ENCODE measurements around the gene PEPD.

Gene PEPD

GRCh38 chr19:33530842-33531241 lies 9.3 kb upstream of the PEPD start:
- no peak for DNase-seq (ENCODE audit: low read depth)
- no peak for TF ChIP-seq CTCF (conservative IDR thresholded peaks at IDR 0.05; ENCODE audit: control insufficient read depth, insufficient read depth, low read depth, low read length)
- no peak overlapping the region for H3K4me3 ChIP-seq (ENCODE audit: control insufficient read depth, low read depth, low read length)

GRCh38 chr19:33530296-33530695 lies 8.7 kb upstream of the PEPD start:
- H3K4me3 ChIP-seq (ENCODE audit: control insufficient read depth, low read depth, low read length) = no peak overlapping the region
- no peak for TF ChIP-seq CTCF (conservative IDR thresholded peaks at IDR 0.05; ENCODE audit: control insufficient read depth, insufficient read depth, low read depth, low read length)
- DNase-seq (ENCODE audit: low read depth) = no peak

- TF ChIP-seq CTCF (conservative IDR thresholded peaks at IDR 0.05; ENCODE audit: control insufficient read depth, insufficient read depth, low read depth, low read length) = no peak
- DNase-seq (ENCODE audit: low read depth) = no peak
- no peak overlapping the region for H3K4me3 ChIP-seq (ENCODE audit: control insufficient read depth, low read depth, low read length)
Observed at GRCh38 chr19:33529094-33529676, 7.6 kb upstream of the PEPD start.

GRCh38 chr19:33528404-33528803 lies 6.8 kb upstream of the PEPD start:
- no peak overlapping the region for H3K4me3 ChIP-seq (ENCODE audit: control insufficient read depth, low read depth, low read length)
- no peak for DNase-seq (ENCODE audit: low read depth)
- no peak for TF ChIP-seq CTCF (conservative IDR thresholded peaks at IDR 0.05; ENCODE audit: control insufficient read depth, insufficient read depth, low read depth, low read length)

GRCh38 chr19:33527125-33527524 lies 5.5 kb upstream of the PEPD start:
- no peak for DNase-seq (ENCODE audit: low read depth)
- no peak for TF ChIP-seq CTCF (conservative IDR thresholded peaks at IDR 0.05; ENCODE audit: control insufficient read depth, insufficient read depth, low read depth, low read length)
- no peak overlapping the region for H3K4me3 ChIP-seq (ENCODE audit: control insufficient read depth, low read depth, low read length)

GRCh38 chr19:33524024-33524664 lies 2.6 kb upstream of the PEPD start:
- no peak overlapping the region for H3K4me3 ChIP-seq (ENCODE audit: control insufficient read depth, low read depth, low read length)
- DNase-seq (ENCODE audit: low read depth) = peak; percentile 44
- no peak for TF ChIP-seq CTCF (conservative IDR thresholded peaks at IDR 0.05; ENCODE audit: control insufficient read depth, insufficient read depth, low read depth, low read length)
